Measurements from ENCODE around the gene TTLL6.

Gene TTLL6

DNA sequence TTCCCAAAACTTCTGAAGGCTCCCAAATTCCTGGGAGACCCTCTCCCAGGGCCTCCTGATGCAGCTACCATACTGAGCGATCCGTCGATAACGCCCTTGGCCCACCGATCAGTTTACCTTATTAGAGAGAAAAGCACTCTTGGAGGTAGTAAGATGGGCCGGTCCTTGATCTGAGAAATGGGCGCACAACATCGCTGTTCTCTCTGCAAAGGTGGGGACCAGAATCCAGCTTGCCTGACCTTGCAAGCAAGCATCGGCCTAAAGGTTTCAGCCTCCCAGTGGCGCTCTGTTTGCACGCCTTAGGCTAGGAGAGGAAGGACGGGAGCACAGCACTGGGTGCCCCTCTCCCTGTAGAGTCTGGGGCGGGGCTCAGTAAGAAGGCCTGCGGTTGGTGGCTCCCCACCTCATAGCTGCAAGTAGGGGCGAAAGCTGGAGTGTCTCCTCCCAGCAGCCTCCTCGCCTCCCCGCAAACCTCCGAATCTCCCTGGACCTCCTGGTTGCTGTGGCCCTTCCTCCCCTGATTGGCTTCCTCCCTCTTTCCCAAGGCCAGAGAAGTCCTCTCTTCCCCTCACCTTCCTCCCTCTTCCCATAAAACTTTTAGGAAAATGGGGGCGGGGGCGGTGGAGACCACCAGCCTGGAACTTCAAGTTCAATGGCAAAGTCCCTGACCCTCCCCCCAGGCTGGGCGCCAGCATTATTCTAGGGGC is 94.7 kb downstream of the TTLL6 start, which contains the start of gene PRAC1:
Gene PRAC1 (minus strand): TSS at position 318 of the 707 bp plus-strand sequence. CDS start 126 bp downstream, at position 192.
- H3K27ac ChIP-seq (replicated peaks) = no peak within 1 kb of the TSS
- H3K4me3 ChIP-seq (replicated peaks; ENCODE audit: insufficient read depth, low read length) = peak within 1 kb of the TSS; percentile 28
- no peak for TF ChIP-seq GABPA (IDR thresholded peaks at IDR 0.05; ENCODE audit: low read depth)
- TF ChIP-seq SPI1 (IDR thresholded peaks at IDR 0.05; ENCODE audit: borderline replicate concordance, low read depth) = no peak
- no peak for TF ChIP-seq POLR2AphosphoS5 (IDR thresholded peaks at IDR 0.05; ENCODE audit: low read depth)
- TF ChIP-seq, protein P1, sequence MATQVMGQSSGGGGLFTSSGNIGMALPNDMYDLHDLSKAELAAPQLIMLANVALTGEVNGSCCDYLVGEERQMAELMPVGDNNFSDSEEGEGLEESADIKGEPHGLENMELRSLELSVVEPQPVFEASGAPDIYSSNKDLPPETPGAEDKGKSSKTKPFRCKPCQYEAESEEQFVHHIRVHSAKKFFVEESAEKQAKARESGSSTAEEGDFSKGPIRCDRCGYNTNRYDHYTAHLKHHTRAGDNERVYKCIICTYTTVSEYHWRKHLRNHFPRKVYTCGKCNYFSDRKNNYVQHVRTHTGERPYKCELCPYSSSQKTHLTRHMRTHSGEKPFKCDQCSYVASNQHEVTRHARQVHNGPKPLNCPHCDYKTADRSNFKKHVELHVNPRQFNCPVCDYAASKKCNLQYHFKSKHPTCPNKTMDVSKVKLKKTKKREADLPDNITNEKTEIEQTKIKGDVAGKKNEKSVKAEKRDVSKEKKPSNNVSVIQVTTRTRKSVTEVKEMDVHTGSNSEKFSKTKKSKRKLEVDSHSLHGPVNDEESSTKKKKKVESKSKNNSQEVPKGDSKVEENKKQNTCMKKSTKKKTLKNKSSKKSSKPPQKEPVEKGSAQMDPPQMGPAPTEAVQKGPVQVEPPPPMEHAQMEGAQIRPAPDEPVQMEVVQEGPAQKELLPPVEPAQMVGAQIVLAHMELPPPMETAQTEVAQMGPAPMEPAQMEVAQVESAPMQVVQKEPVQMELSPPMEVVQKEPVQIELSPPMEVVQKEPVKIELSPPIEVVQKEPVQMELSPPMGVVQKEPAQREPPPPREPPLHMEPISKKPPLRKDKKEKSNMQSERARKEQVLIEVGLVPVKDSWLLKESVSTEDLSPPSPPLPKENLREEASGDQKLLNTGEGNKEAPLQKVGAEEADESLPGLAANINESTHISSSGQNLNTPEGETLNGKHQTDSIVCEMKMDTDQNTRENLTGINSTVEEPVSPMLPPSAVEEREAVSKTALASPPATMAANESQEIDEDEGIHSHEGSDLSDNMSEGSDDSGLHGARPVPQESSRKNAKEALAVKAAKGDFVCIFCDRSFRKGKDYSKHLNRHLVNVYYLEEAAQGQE (IDR thresholded peaks at IDR 0.05; ENCODE audit: insufficient replicate concordance, low read depth) = no peak
- TF ChIP-seq, protein P2, sequence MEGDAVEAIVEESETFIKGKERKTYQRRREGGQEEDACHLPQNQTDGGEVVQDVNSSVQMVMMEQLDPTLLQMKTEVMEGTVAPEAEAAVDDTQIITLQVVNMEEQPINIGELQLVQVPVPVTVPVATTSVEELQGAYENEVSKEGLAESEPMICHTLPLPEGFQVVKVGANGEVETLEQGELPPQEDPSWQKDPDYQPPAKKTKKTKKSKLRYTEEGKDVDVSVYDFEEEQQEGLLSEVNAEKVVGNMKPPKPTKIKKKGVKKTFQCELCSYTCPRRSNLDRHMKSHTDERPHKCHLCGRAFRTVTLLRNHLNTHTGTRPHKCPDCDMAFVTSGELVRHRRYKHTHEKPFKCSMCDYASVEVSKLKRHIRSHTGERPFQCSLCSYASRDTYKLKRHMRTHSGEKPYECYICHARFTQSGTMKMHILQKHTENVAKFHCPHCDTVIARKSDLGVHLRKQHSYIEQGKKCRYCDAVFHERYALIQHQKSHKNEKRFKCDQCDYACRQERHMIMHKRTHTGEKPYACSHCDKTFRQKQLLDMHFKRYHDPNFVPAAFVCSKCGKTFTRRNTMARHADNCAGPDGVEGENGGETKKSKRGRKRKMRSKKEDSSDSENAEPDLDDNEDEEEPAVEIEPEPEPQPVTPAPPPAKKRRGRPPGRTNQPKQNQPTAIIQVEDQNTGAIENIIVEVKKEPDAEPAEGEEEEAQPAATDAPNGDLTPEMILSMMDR (IDR thresholded peaks at IDR 0.05; ENCODE audit: insufficient read depth, low read length) = no peak
- no peak for DNase-seq (ENCODE audit: low read depth in 1 of 2, low spot score in 1 of 2)
- H3K27me3 ChIP-seq (ENCODE audit: insufficient read depth, poor library complexity, severe bottlenecking) = peaks cover 91% of the 10 kb centered on the region

DNA sequence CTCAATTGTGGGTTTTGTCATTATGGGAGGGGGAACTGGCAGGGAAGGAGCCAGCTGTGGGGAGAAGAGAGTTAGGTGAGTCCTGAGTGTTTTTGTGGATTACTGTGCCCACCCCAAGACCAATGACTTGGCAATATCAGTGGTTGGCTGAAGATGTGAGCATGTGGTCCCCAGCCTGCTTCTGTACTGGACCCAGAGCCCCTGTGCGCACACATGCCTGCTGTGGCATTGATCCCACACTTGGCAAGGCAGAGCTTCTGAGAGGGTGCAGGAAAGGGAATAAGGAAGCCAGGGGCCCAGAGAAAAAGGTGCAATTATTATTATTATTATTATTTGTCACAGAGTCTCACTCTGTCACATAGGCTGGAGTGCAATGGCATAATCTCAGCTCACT is 96.0 kb downstream of the TTLL6 start:
- Histone ChIP-seq H3K27ac (replicated peaks) (no peak overlapping the region), H3K27me3 (ENCODE audit: insufficient read depth, poor library complexity, severe bottlenecking) (peaks cover 84% of the 10 kb centered on the region), H3K4me3 (replicated peaks; ENCODE audit: insufficient read depth, low read length) (no peak overlapping the region)
- no peak for TF ChIP-seq SPI1 (IDR thresholded peaks at IDR 0.05; ENCODE audit: borderline replicate concordance, low read depth)
- TF ChIP-seq GABPA (IDR thresholded peaks at IDR 0.05; ENCODE audit: low read depth) = no peak
- TF ChIP-seq, protein P2 (IDR thresholded peaks at IDR 0.05; ENCODE audit: insufficient read depth, low read length) = no peak
- TF ChIP-seq, protein P1 (IDR thresholded peaks at IDR 0.05; ENCODE audit: insufficient replicate concordance, low read depth) = no peak
- no peak for TF ChIP-seq POLR2AphosphoS5 (IDR thresholded peaks at IDR 0.05; ENCODE audit: low read depth)
- no peak for DNase-seq (ENCODE audit: low read depth in 1 of 2, low spot score in 1 of 2)

DNA sequence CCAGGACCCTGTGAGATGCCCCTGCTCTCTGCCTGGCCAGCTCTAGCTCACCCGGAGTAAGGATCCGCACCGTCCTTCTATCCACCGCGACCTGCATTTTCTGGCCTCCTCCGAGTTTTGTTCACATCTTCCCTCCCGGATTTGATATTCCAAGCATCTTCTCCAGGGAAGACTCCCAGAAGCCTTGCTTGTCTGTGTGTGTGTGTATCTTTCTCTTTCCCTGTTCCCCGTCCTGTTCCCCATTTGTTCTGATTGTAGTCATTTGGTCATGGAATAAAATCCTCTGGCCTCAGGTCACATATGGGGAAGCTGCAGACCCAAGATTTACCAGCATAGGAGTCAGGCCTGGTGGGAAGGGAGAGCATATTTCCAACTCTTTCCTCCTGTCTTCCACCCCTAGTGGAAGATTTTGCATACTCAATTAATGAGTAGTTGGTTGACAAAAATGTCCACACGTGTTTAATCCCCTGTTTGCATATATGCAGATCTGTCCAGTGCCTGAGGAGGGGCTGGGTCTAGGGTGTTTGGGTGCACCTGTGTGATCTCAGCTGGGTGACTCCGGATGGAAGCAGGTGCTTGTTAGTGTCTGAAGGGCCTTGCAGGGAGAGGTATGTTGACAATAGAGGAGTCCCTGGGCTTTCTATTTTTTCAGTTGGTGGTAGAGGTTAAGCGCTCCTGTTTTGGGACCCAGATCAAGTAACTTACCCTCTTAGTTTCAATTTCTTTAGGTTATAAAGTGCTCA is 96.6 kb downstream of the TTLL6 start:
- Histone ChIP-seq H3K27me3 (ENCODE audit: insufficient read depth, poor library complexity, severe bottlenecking) (peaks cover 81% of the 10 kb centered on the region), H3K4me3 (replicated peaks; ENCODE audit: insufficient read depth, low read length) (no peak overlapping the region), H3K27ac (replicated peaks) (no peak overlapping the region)
- no peak for DNase-seq (ENCODE audit: low read depth in 1 of 2, low spot score in 1 of 2)
- TF ChIP-seq GABPA (IDR thresholded peaks at IDR 0.05; ENCODE audit: low read depth) (no peak), SPI1 (IDR thresholded peaks at IDR 0.05; ENCODE audit: borderline replicate concordance, low read depth) (no peak), POLR2AphosphoS5 (IDR thresholded peaks at IDR 0.05; ENCODE audit: low read depth) (no peak)
- TF ChIP-seq, protein P2 (IDR thresholded peaks at IDR 0.05; ENCODE audit: insufficient read depth, low read length) = no peak
- TF ChIP-seq, protein P1 (IDR thresholded peaks at IDR 0.05; ENCODE audit: insufficient replicate concordance, low read depth) = no peak

Measured in HL-60 (cell line).